Vagina (tissue), 2 donors: ENCODE measurements around the gene SPIC. TPM values are rescaled to one million over a fixed set of nuclear protein-coding genes. Genes with fewer than 3 reads are reported as not detected.

Source experiments
- DNase-seq, 2 donors: peaks; one replicate each; pipeline ENCODE4 v3.0.0-alpha.2; 2017; ENCODE audit errors: extremely low spot score in 2 of 2
- H3K27ac ChIP-seq: fragments of 200-600 bp; sonication (generic); one replicate; pipeline ENCODE4 v1.5.1; 2019
- H3K27me3 ChIP-seq: fragments of 200-600 bp; sonication (generic); one replicate; pipeline ENCODE4 v1.5.1; 2019
- H3K36me3 ChIP-seq, 2 donors: fragments of 200-600 bp; sonication (generic); one replicate each; pipeline ENCODE4 v1.5.1; 2017 to 2019
- H3K4me1 ChIP-seq: fragments of 200-600 bp; sonication (generic); one replicate; pipeline ENCODE4 v1.5.1; 2019
- H3K4me3 ChIP-seq, 2 donors: fragments of 200-600 bp; sonication (generic); 1 replicate in 1 of 2; 2 replicates in 1 of 2; pipeline ENCODE4 v1.5.1; 2016 to 2019
- H3K9me3 ChIP-seq: fragments of 200-600 bp; sonication (generic); one replicate; pipeline ENCODE4 v1.5.1; 2019
- CTCF ChIP-seq, 3 experiments: fragments of 450-650 bp in 2 of 3; fragments of 200-600 bp in 1 of 3; sonication (generic) in 1 of 3; IDR thresholded peaks; one replicate each; pipeline ENCODE4 v1.5.1; 2017 to 2019; ENCODE audit warnings: antibody characterized with exemption in 3 of 3, mild to moderate bottlenecking in 2 of 3, moderate library complexity in 2 of 3
- POLR2A ChIP-seq, 2 donors: fragments of 450-650 bp; IDR thresholded peaks; one replicate each; pipeline ENCODE4 v1.6.1; 2017; ENCODE audit warnings: antibody characterized with exemption in 2 of 2, mild to moderate bottlenecking in 2 of 2, moderate library complexity in 2 of 2
- POLR2AphosphoS5 ChIP-seq, 2 donors: sonication (generic); formaldehyde crosslinking; IDR thresholded peaks; one replicate each; pipeline ENCODE4 v1.9.0; 2017; ENCODE audit warnings: antibody characterized with exemption in 2 of 2, mild to moderate bottlenecking in 2 of 2, low read depth in 1 of 2; ENCODE audit not compliant: insufficient read depth in 1 of 2
- intact Hi-C: fragments of 100-400 bp; cut with DNase I; formaldehyde crosslinking; loops from one replicate; pipeline ENCODE4 v1.15.1; 2023
- small RNA-seq: library from RNA; depleted of rRNA; stranded (forward); fragments of <200 nt; gene quantifications from one replicate; pipeline ENCODE3, GENCODE V24; 2016
- total RNA-seq: library from RNA; depleted of rRNA; stranded (reverse); fragments of >200 nt; gene quantifications from one replicate; pipeline ENCODE4 v1.2.3, GENCODE V29; 2016

SPIC gene
- total RNA-seq, 1 donor from 2014 or later = not detected

GRCh38 chr12:101521136-101521535 lies 46.0 kb downstream of the SPIC start:
- intact Hi-C loops = no loop called here
- no peak overlapping the region for H3K4me3 ChIP-seq
- DNase-seq = no peak
- H3K27me3 ChIP-seq = no peaks in the 10 kb centered on the region
- H3K4me1 ChIP-seq = no peaks in the 10 kb centered on the region
- no peak overlapping the region for H3K27ac ChIP-seq
- H3K9me3 ChIP-seq = no peaks in the 10 kb centered on the region
- no peaks in the 10 kb centered on the region for H3K36me3 ChIP-seq
- TF ChIP-seq CTCF (IDR thresholded peaks at IDR 0.05) (no peak), POLR2A (IDR thresholded peaks at IDR 0.05) (no peak), POLR2AphosphoS5 (IDR thresholded peaks at IDR 0.05; ENCODE audit: insufficient read depth in 1 of 2, low read depth in 1 of 2) (no peak)

- TF ChIP-seq POLR2AphosphoS5 (IDR thresholded peaks at IDR 0.05; ENCODE audit: insufficient read depth in 1 of 2, low read depth in 1 of 2) (no peak), CTCF (IDR thresholded peaks at IDR 0.05) (no peak)
- Histone ChIP-seq H3K27ac (no peak overlapping the region), H3K4me3 (no peak overlapping the region), H3K36me3 (no peaks in the 10 kb centered on the region), H3K27me3 (no peaks in the 10 kb centered on the region), H3K4me1 (no peaks in the 10 kb centered on the region), H3K9me3 (no peaks in the 10 kb centered on the region)
- no peak for DNase-seq
- intact Hi-C loops = no loop called here
Observed at GRCh38 chr12:101527682-101528081, 52.5 kb downstream of the SPIC start.

GRCh38 chr12:101536069-101536674 lies 61.0 kb downstream of the SPIC start:
- Histone ChIP-seq H3K27ac (no peak overlapping the region), H3K9me3 (no peaks in the 10 kb centered on the region), H3K4me1 (no peaks in the 10 kb centered on the region), H3K4me3 (no peak overlapping the region), H3K27me3 (no peaks in the 10 kb centered on the region), H3K36me3 (no peaks in the 10 kb centered on the region)
- DNase-seq = no peak
- no peak for TF ChIP-seq CTCF (IDR thresholded peaks at IDR 0.05)
- no peak for TF ChIP-seq POLR2AphosphoS5 (IDR thresholded peaks at IDR 0.05; ENCODE audit: insufficient read depth in 1 of 2, low read depth in 1 of 2)
- no peak for TF ChIP-seq POLR2A (IDR thresholded peaks at IDR 0.05)
- intact Hi-C loops = no loop called here

Small RNAs within 50 kb of the gene (small RNA-seq; reads per million reads assigned to genes)
- not detected for gene RF00019
- gene RNA5SP367 = not detected
- 0.43 reads per million for gene RNU5E-5P

Other genes with a start within 250 kb of the SPIC start
- gene UTP20, start 195.2 kb upstream of the SPIC start, total RNA-seq = 11.5 TPM
- gene ARL1, start 67.6 kb upstream of the SPIC start, total RNA-seq = 75.9 TPM
- gene MYBPC1, start 119.6 kb downstream of the SPIC start, total RNA-seq = not detected
- 84.7 TPM for gene CHPT1, start 222.3 kb downstream of the SPIC start, total RNA-seq